Ishikawa (cell line): ENCODE measurements around the gene RPTOR.

Experiments used
- CEBPB ChIP-seq: IDR thresholded peaks from 2 replicates; pipeline ENCODE4 v1.6.1; 2012
- CREB1 ChIP-seq: IDR thresholded peaks from 2 replicates; pipeline ENCODE4 v1.6.1; 2012; ENCODE audit warnings: low read depth
- EGR1 ChIP-seq: IDR thresholded peaks from 2 replicates; pipeline ENCODE4 v1.6.1; 2012
- EP300 ChIP-seq: IDR thresholded peaks from 2 replicates; pipeline ENCODE4 v1.6.1; 2012; ENCODE audit warnings: borderline replicate concordance
- FOXM1 ChIP-seq: IDR thresholded peaks from 2 replicates; pipeline ENCODE4 v1.6.1; 2012; ENCODE audit warnings: low read depth, borderline replicate concordance
- MAX ChIP-seq: IDR thresholded peaks from 2 replicates; pipeline ENCODE4 v1.6.1; 2012
- NFIC ChIP-seq: IDR thresholded peaks from 2 replicates; pipeline ENCODE4 v1.6.1; 2012
- RAD21 ChIP-seq: IDR thresholded peaks from 2 replicates; pipeline ENCODE4 v1.6.1; 2012; ENCODE audit warnings: low read depth
- REST ChIP-seq: IDR thresholded peaks from 2 replicates; pipeline ENCODE4 v1.6.1; 2012; ENCODE audit warnings: low read depth, mild to moderate bottlenecking
- TAF1 ChIP-seq: IDR thresholded peaks from 2 replicates; pipeline ENCODE4 v1.6.1; 2012; ENCODE audit warnings: low read depth, mild to moderate bottlenecking
- TCF12 ChIP-seq: IDR thresholded peaks from 2 replicates; pipeline ENCODE4 v1.6.1; 2012; ENCODE audit warnings: low read depth
- USF1 ChIP-seq: IDR thresholded peaks from 2 replicates; pipeline ENCODE4 v1.6.1; 2012
- YY1 ChIP-seq: IDR thresholded peaks from 2 replicates; pipeline ENCODE4 v1.6.1; 2012; ENCODE audit warnings: low read depth

GRCh38 chr17:80650751-80651518 lies 106.3 kb downstream of the RPTOR start:
- TF ChIP-seq MAX: no peak
- no peak for TF ChIP-seq FOXM1
- no peak for TF ChIP-seq YY1
- no peak for TF ChIP-seq EP300
- no peak for TF ChIP-seq REST
- TF ChIP-seq TCF12: no peak
- no peak for TF ChIP-seq CEBPB
- TF ChIP-seq CREB1: no peak
- no peak for TF ChIP-seq NFIC
- no peak for TF ChIP-seq TAF1
- TF ChIP-seq USF1: no peak
- TF ChIP-seq EGR1: no peak
- TF ChIP-seq RAD21: no peak
